IPS DF 4.7 (cell line): ENCODE data around the gene CLNK.

Experiments
- DNase-seq: peaks from one replicate; pipeline ENCODE4 v3.0.0-alpha.2; 2013; ENCODE audit warnings: low spot score; ENCODE audit errors: extremely low read depth

CLNK gene

GRCh38 chr4:10458177-10458576 lies 226.4 kb downstream of the CLNK start:
- DNase-seq = no peak

GRCh38 chr4:10457255-10457801 lies 227.2 kb downstream of the CLNK start, which contains the start of gene ZNF518B:
ZNF518B (minus strand) TSS chr4:10457426; CDS start chr4:10446328, 11,098 bp downstream.
- DNase-seq = no peak

- DNase-seq = no peak
Observed at GRCh38 chr4:10456595-10457254, 227.8 kb downstream of the CLNK start.

- DNase-seq = no peak
Observed at GRCh38 chr4:10456260-10456594, 228.3 kb downstream of the CLNK start.

GRCh38 chr4:10455133-10455532 lies 229.4 kb downstream of the CLNK start:
- DNase-seq = no peak

- no peak for DNase-seq
Observed at GRCh38 chr4:10454726-10455125, 229.8 kb downstream of the CLNK start.

- no peak for DNase-seq
Observed at GRCh38 chr4:10454121-10454520, 230.4 kb downstream of the CLNK start.

- no peak for DNase-seq
Observed at GRCh38 chr4:10448991-10449390, 235.6 kb downstream of the CLNK start.

GRCh38 chr4:10442976-10443375 lies 241.6 kb downstream of the CLNK start:
- DNase-seq = no peak

GRCh38 chr4:10441512-10441911 lies 243.1 kb downstream of the CLNK start:
- DNase-seq = no peak

GRCh38 chr4:10438924-10439323 lies 245.6 kb downstream of the CLNK start:
- DNase-seq = no peak

GRCh38 chr4:10437735-10438134 lies 246.8 kb downstream of the CLNK start:
- DNase-seq = no peak
